Neural progenitor cell (in vitro differentiated cells): ENCODE data around the gene COL24A1. TPM values are rescaled to one million over a fixed set of nuclear protein-coding genes. Genes with fewer than 3 reads are reported as not detected.

Experiments used
- DNase-seq: peaks from one replicate; pipeline ENCODE4 v3.0.0-alpha.2; 2016; ENCODE audit warnings: low spot score
- H2AFZ ChIP-seq: fragments of 200-600 bp; sonication (generic); replicated peaks from 2 replicates; pipeline ENCODE4 v1.6.1; 2016; ENCODE audit warnings: antibody characterized with exemption
- H3F3A ChIP-seq: fragments of 200-600 bp; sonication (generic); 2 replicates; pipeline ENCODE4 v1.6.1; 2016; ENCODE audit warnings: antibody characterized with exemption, low read depth
- H3K27ac ChIP-seq: fragments of 200-600 bp; sonication (generic); 2 replicates; pipeline ENCODE4 v1.5.1; 2016; ENCODE audit warnings: mild to moderate bottlenecking
- H3K27me3 ChIP-seq: fragments of 200-600 bp; sonication (generic); 2 replicates; pipeline ENCODE4 v1.6.1; 2016; ENCODE audit warnings: mild to moderate bottlenecking, moderate library complexity
- H3K36me3 ChIP-seq: fragments of 200-600 bp; sonication (generic); 2 replicates; pipeline ENCODE4 v1.5.1; 2016
- H3K4me1 ChIP-seq: fragments of 200-600 bp; sonication (generic); 2 replicates; pipeline ENCODE4 v1.6.1; 2016; ENCODE audit warnings: mixed run types
- H3K4me2 ChIP-seq: fragments of 200-600 bp; sonication (generic); 2 replicates; pipeline ENCODE4 v1.6.1; 2016
- H3K4me3 ChIP-seq: fragments of 200-600 bp; sonication (generic); 2 replicates; pipeline ENCODE4 v1.5.1; 2016
- H3K79me2 ChIP-seq: fragments of 200-600 bp; sonication (generic); 2 replicates; pipeline ENCODE4 v1.6.1; 2016; ENCODE audit warnings: low read depth
- H3K9ac ChIP-seq: fragments of 200-600 bp; sonication (generic); 2 replicates; pipeline ENCODE4 v1.6.1; 2016
- H3K9me3 ChIP-seq: fragments of 200-600 bp; sonication (generic); 2 replicates; pipeline ENCODE4 v1.5.1; 2016; ENCODE audit warnings: low read depth
- H4K20me1 ChIP-seq: fragments of 200-600 bp; sonication (generic); 2 replicates; pipeline ENCODE4 v1.6.1; 2016; ENCODE audit warnings: low read depth
- H3K27ac Mint-ChIP-seq: 3 replicates; pipeline ENCODE4 v1.8.0; 2021; ENCODE audit warnings: mixed read lengths
- H3K27me3 Mint-ChIP-seq: 2 replicates; pipeline ENCODE4 v1.8.0; 2022; ENCODE audit warnings: low read depth, mild to moderate bottlenecking, inconsistent platforms, moderate library complexity, mixed read lengths; ENCODE audit not compliant: insufficient read depth
- H3K36me3 Mint-ChIP-seq: 3 replicates; pipeline ENCODE4 v1.8.0; 2021; ENCODE audit warnings: mixed read lengths
- H3K4me1 Mint-ChIP-seq: 3 replicates; pipeline ENCODE4 v1.8.0; 2021; ENCODE audit warnings: mixed read lengths
- H3K4me3 Mint-ChIP-seq: 3 replicates; pipeline ENCODE4 v1.8.0; 2021; ENCODE audit warnings: mild to moderate bottlenecking, moderate library complexity, mixed read lengths
- H3K9me3 Mint-ChIP-seq: 3 replicates; pipeline ENCODE4 v1.8.0; 2020; ENCODE audit warnings: mixed read lengths
- CTCF ChIP-seq: fragments of 200-600 bp; sonication (generic); IDR thresholded peaks from 2 replicates; pipeline ENCODE4 v1.5.1; 2017; ENCODE audit warnings: antibody characterized with exemption, mild to moderate bottlenecking
- EZH2 ChIP-seq: fragments of 200-600 bp; sonication (generic); IDR thresholded peaks from 2 replicates; pipeline ENCODE4 v1.6.1; 2017; ENCODE audit warnings: antibody characterized with exemption, mild to moderate bottlenecking, moderate library complexity
- EZH2phosphoT487 ChIP-seq: fragments of 200-600 bp; sonication (generic); IDR thresholded peaks from 2 replicates; pipeline ENCODE4 v1.6.1; 2017; ENCODE audit warnings: antibody characterized with exemption
- total RNA-seq: library from RNA; depleted of rRNA; stranded (reverse); fragments of >200 nt; gene quantifications from 2 replicates; pipeline ENCODE4 v1.2.3, GENCODE V29; 2015; ENCODE audit warnings: low replicate concordance

Gene COL24A1
- total RNA-seq, 1 donor from 2014 or later = not detected

GRCh38 chr1:86052948-86053698, 103.4 kb downstream of the COL24A1 start:
- no peaks in the 10 kb centered on the region for H3K9me3 Mint-ChIP-seq
- Histone ChIP-seq H3K4me3 (no peak overlapping the region), H2AFZ (no peak overlapping the region), H3K4me1 (no peaks in the 10 kb centered on the region), H4K20me1 (no peaks in the 10 kb centered on the region), H3K4me2 (no peak overlapping the region), H3F3A (no peaks in the 10 kb centered on the region), H3K27me3 (no peaks in the 10 kb centered on the region), H3K79me2 (no peaks in the 10 kb centered on the region), H3K9ac (no peak overlapping the region), H3K27ac (no peak overlapping the region), H3K9me3 (no peaks in the 10 kb centered on the region), H3K36me3 (no peaks in the 10 kb centered on the region)
- no peak overlapping the region for H3K4me3 Mint-ChIP-seq
- no peaks in the 10 kb centered on the region for H3K27me3 Mint-ChIP-seq
- no peak for DNase-seq
- TF ChIP-seq EZH2 = no peak
- TF ChIP-seq CTCF = no peak
- TF ChIP-seq EZH2phosphoT487 = no peak
- no peaks in the 10 kb centered on the region for H3K4me1 Mint-ChIP-seq
- H3K27ac Mint-ChIP-seq = no peak overlapping the region
- H3K36me3 Mint-ChIP-seq = no peaks in the 10 kb centered on the region

- Mint-ChIP-seq H3K36me3 (no peaks in the 10 kb centered on the region), H3K27ac (no peak overlapping the region), H3K4me3 (no peak overlapping the region), H3K4me1 (no peaks in the 10 kb centered on the region), H3K27me3 (no peaks in the 10 kb centered on the region), H3K9me3 (no peaks in the 10 kb centered on the region)
- DNase-seq = no peak
- no peaks in the 10 kb centered on the region for H3K79me2 ChIP-seq
- TF ChIP-seq CTCF (no peak), EZH2 (no peak)
- H3K9me3 ChIP-seq = no peaks in the 10 kb centered on the region
- no peaks in the 10 kb centered on the region for H3K4me1 ChIP-seq
- H3K27ac ChIP-seq = no peak overlapping the region
- no peak overlapping the region for H3K4me2 ChIP-seq
- no peak overlapping the region for H3K9ac ChIP-seq
- no peaks in the 10 kb centered on the region for H3K36me3 ChIP-seq
- no peak overlapping the region for H2AFZ ChIP-seq
- no peak overlapping the region for H3K4me3 ChIP-seq
- no peaks in the 10 kb centered on the region for H4K20me1 ChIP-seq
- H3F3A ChIP-seq = no peaks in the 10 kb centered on the region
- H3K27me3 ChIP-seq = no peaks in the 10 kb centered on the region
Observed at GRCh38 chr1:86035101-86035500, 121.5 kb downstream of the COL24A1 start.

- no peaks in the 10 kb centered on the region for H3K27me3 Mint-ChIP-seq
- no peaks in the 10 kb centered on the region for H3K36me3 ChIP-seq
- H3K27me3 ChIP-seq = no peaks in the 10 kb centered on the region
- H3K27ac Mint-ChIP-seq = no peak overlapping the region
- no peak overlapping the region for H3K9ac ChIP-seq
- no peak overlapping the region for H3K4me3 Mint-ChIP-seq
- no peaks in the 10 kb centered on the region for H3K79me2 ChIP-seq
- no peaks in the 10 kb centered on the region for H3F3A ChIP-seq
- no peak for TF ChIP-seq EZH2
- no peak for TF ChIP-seq EZH2phosphoT487
- TF ChIP-seq CTCF = no peak
- H3K36me3 Mint-ChIP-seq = no peaks in the 10 kb centered on the region
- H3K9me3 ChIP-seq = no peaks in the 10 kb centered on the region
- H3K4me2 ChIP-seq = no peak overlapping the region
- no peaks in the 10 kb centered on the region for H4K20me1 ChIP-seq
- H3K4me1 Mint-ChIP-seq = no peaks in the 10 kb centered on the region
- no peak overlapping the region for H3K27ac ChIP-seq
- no peaks in the 10 kb centered on the region for H3K4me1 ChIP-seq
- H2AFZ ChIP-seq = peak overlapping the region; percentile 26
- peaks cover 4% of the 10 kb centered on the region for H3K9me3 Mint-ChIP-seq
- DNase-seq = no peak
- H3K4me3 ChIP-seq = no peak overlapping the region
Observed at GRCh38 chr1:86030180-86030579, 126.4 kb downstream of the COL24A1 start.
